Testis (tissue), 2 donors: Measurements from ENCODE around the gene ALG13.

ENCODE experiments used
- CTCF ChIP-seq, 3 experiments: fragments of 450-650 bp in 2 of 3; fragments of 200-600 bp in 1 of 3; sonication (generic) in 1 of 3; IDR thresholded peaks; one replicate each; pipeline ENCODE4 v1.5.1; 2016 to 2019; ENCODE audit warnings: antibody characterized with exemption in 3 of 3, mild to moderate bottlenecking in 2 of 3, moderate library complexity in 1 of 3
- POLR2A ChIP-seq: fragments of 450-650 bp; IDR thresholded peaks from one replicate; pipeline ENCODE4 v1.6.1; 2017; ENCODE audit warnings: antibody characterized with exemption, mild to moderate bottlenecking, moderate library complexity

GRCh38 chrX:111662292-111662691, 18.7 kb upstream of the ALG13 start:
- no peak for TF ChIP-seq CTCF (IDR thresholded peaks at IDR 0.05)
- no peak for TF ChIP-seq POLR2A
